Endometrial microvascular endothelial cells (primary cell): ENCODE results near the gene CASQ2. TPM values are rescaled to one million over a fixed set of nuclear protein-coding genes. Genes with fewer than 3 reads are reported as not detected.

Experiments
- in situ Hi-C: cut with HindIII; loops from 2 replicates; pipeline ENCODE4 v1.10.0; 2017; ENCODE audit warnings: low sequenced_read_pairs, low pct_unique_long_range_greater_than_20kb; ENCODE audit errors: inconsistent ontology term
- total RNA-seq: library from RNA; depleted of rRNA; stranded (reverse); fragments of >200 nt; gene quantifications from one replicate; pipeline ENCODE4 v1.2.3, GENCODE V29; 2015; ENCODE audit errors: inconsistent ontology term

CASQ2 gene
- total RNA-seq, 1 donor from 2014 or later: not detected

DNA sequence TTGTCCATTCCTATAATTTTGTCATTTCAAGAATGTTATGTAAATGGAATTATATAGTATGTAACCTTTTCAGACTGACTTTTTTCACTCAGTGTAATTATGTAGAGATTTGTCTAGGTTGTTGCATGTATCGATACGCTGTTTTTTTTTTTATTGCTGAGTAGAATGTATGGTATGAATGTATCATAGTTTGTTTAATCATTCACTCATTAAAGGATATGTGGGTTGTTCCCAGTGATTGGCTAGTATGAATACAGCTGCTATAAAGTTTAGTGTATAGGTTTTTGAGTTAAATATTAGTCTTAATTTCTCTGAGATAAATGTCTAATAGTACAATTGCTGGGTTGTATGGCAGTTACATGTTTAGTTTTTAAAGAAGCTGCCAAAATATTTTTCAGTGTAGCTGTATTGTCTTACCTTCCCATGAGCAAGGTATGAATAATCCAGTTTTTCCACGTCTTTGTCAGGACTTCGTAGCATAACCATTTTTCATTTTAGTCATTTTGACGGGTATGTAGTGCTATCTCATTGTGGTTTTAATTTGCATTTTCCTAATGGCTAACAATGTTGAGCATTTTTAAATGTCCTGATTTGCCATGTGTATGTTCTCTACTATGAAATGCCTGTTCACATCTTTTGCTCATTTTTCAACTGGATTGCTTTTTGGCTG is 22.4 kb downstream of the CASQ2 start:
- in situ Hi-C loops: no loop called here

DNA sequence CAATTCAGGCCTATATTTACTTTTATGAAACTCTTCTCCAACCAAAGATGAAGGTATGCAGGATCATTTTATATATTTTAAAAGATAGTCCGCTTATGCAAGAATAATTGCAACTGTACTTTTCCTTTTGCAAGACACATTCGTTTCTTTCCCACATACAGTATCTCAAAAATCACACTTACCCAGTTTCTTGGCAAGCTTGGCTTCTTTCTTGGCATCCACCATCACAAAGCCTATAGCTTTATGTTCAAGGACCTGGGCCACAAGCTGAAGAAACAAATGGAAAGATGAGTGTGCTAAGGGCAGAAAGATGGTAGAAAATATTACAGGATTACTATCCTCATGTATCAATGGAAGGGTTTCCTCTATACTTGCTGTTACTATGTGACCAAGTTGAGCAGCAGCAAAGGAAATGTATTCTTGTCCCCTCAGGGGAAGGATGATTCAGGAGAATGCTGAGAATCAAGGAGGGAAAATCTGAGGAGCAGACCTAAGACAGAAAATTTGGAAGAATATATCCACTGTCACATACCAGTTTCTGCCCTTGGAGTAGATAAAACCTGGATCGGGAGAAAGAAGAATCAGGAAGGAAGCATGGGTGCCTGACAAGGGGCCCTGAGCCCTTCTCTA is 23.8 kb downstream of the CASQ2 start:
- in situ Hi-C loops: no loop called here

DNA sequence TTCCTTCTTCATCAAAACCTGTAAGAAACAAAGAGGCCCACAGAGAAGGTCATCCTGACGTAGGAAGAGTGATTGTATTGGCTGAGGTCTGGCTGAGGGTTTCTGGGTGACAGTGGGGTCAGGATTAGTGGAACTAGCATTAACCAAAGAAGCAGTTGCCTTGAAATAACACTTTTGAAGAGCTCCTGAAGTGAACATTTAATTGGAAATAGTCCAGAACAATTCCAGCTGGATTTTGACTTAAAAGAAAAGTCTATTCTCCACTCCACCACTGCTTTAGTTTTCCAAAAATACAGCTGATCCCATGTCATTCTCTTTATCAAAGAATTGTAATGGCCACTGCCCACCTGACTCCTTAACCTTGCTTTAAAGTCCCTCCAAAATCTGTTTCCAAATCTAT is 27.7 kb downstream of the CASQ2 start:
- in situ Hi-C loops: no loop called here

GRCh38 chr1:115732316-115732715 is 36.2 kb downstream of the CASQ2 start:
- in situ Hi-C loops: no loop called here

DNA sequence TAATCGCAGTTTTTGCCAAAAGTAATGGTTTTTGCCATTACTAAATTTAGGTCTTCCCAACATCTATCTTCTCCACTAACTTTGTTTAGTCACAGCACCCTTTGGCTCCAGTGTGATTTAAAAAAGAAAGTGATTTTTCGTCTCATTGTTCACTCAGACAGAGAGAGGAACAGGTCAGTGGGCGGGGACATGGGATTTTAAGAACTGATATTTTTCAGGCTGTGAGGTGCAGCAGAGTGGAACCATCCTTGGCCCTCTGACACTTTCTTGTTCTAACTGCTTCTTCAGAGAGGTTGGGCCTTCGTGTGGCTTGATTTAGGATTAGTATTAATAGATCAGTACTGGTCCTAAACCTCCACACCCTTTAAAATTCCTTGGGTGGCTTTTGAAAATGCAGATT is 38.8 kb downstream of the CASQ2 start:
- in situ Hi-C loops: no loop called here

- in situ Hi-C loops: no loop called here
Measured at GRCh38 chr1:115728341-115728740, 40.2 kb downstream of the CASQ2 start.

DNA sequence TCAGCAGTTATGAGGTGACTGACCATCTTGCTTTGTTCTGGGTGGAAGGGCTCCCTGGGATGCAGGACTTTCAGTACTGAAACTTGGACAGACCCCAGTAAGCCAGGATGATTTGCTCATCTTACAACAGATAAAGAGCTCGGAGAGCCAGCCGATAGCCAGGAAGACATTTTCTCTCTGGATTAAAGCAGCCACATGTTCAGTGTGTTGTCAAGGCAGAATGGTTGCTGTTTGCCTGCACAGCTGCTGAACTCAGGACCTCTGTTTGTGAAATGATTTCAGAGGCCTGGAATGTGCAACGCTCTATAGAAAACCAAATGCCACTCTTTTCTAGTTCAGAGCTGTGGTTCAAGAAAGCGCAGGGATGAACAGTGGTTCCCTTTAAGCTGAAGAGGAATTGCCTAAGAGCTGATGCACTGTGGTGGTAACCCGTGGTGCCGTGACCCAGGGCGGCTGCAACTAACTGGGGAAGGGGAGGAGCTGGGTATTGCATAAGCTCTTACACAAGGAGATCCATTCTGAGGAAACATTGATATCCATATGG is 40.7 kb downstream of the CASQ2 start:
- in situ Hi-C loops: no loop called here

GRCh38 chr1:115726570-115726969 is 41.9 kb downstream of the CASQ2 start:
- in situ Hi-C loops: no loop called here

GRCh38 chr1:115726161-115726560 is 42.4 kb downstream of the CASQ2 start:
- in situ Hi-C loops: no loop called here

GRCh38 chr1:115725600-115725999 is 42.9 kb downstream of the CASQ2 start:
- in situ Hi-C loops: no loop called here

DNA sequence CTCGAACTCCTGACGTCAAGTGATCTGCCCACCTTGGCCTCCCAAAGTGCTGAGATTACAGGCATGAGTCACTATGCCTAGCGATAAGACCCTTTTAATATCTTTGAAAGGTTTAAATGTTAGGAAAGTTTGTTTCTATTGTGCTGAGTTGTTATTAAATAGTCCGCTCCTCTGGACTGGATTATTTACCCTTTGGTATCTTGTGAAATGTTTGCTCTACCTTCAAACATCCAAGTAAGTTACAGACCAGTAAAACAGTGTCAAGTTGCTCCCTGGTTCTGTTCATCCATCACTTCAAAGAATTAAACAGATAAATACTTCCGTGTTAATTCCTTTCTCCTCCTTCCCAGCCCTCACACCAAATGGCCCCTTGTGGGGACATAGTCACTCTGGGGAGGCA is 44.8 kb downstream of the CASQ2 start:
- in situ Hi-C loops: no loop called here

- in situ Hi-C loops: no loop called here
Measured at GRCh38 chr1:115722221-115722620, 46.3 kb downstream of the CASQ2 start.

DNA sequence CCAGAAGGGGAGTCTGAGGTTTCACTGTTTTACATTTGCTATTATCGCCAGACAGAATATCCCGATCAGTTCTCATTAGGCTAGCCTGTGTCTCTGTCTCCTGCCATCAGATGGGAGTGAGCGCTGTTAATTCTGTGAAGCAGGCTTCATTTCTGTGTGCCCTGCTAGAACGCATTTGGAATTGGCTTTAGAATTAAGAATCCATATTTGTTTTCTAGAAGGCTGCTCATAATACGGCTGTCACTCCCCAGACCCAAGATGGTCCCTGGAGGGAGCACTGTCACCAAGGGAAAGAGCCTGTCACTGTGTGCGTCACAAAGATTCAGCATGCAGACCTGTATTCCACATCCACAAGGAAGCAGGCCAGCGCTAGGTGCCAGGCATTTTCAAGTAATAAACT is 49.2 kb downstream of the CASQ2 start:
- in situ Hi-C loops: no loop called here

DNA sequence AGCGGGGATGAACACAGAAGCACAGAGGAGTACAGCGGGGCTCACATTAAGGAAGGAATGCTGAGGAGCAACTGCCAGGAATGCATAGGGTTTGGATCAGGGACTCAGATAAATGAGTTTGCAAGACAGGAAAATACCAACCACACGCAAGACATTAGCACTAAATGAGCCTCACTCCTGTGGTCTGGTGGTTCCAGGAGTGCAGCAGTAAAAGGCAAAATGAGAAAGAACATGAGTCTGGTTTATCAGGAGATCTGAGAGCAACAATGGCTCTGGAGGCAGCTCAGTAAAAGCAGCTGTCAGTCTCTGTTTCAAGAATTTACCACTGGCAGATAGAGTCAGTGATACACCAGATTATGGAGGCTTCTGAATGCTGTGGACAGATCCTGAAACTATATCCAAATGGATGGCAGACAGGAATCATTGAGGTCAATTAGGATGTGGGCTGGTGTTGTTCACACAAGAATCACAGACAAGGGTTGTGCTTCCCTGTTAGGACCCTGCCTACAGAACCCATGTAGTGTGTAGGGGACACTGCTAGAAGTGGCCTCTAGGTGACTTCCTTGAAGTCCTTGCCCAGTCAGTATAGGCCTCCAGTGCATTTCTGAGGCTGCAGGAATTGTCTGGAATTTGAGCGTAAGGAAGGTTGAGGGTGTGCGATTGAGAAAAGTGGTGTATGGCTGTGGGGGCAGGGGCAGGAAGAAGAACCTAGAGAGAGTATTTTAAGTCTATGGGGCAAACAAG is 50.3 kb downstream of the CASQ2 start:
- in situ Hi-C loops: no loop called here

- in situ Hi-C loops: no loop called here
Measured at GRCh38 chr1:115717541-115717940, 51.0 kb downstream of the CASQ2 start.

- in situ Hi-C loops: no loop called here
Measured at GRCh38 chr1:115714572-115715141, 53.9 kb downstream of the CASQ2 start.

DNA sequence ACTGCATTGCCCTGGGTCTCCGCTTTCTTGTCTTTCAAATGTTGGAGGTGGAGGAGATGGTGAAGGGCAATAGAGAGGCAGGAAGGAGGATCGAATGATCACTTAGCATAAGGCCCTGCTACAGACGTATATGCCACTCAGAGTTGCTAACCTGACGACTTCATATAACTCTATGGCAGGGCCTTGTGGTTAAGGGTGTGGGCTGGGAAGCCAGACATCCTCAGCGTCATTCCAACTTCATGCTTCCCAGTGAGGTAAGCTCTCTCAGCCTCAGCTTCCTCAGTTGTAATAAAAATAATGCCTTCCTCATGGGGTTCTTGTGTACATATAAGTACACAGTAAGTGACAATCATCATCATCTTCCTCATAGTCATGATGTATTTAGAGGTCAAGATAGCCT is 54.6 kb downstream of the CASQ2 start:
- in situ Hi-C loops: no loop called here

DNA sequence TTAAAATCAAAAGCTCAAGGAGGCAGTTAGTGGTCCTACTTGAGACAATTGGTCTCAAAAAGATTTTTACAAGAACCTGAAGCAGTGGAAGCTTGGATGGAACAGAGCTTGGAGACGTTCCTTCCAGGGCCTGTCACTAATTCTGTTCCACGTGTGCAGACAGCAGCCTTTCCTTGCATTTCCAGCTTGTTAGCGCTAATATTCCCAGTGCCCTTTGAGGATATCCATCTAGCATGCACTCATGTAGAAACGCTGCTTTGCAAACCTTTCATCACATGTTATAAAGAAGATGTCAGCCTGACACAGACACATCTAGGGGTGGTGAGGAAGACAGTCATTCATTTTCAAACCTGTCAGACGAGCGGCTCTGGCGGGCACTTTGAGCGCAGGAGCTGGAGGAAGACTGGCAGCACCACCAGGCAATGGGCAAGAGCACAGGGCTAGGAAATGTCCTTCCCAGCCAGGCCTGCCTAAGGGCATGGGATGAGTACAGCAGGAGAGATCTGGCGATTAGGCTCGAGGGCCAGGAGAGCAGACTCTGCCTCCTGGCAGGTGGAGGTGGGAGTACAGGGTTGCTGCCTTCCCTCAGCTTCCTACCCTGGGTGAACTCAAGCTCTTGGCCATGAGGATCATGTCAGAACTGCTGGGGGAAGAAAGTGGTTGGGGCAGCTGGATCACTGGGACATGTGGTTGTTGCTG is 55.5 kb downstream of the CASQ2 start:
- in situ Hi-C loops: no loop called here
